NCI-H2227 (cell line): ENCODE measurements around the gene STARD3NL.
"Not testable (repeated sequence)": the region's sequence is repeated elsewhere in the genome, so short reads cannot be mapped to it uniquely, and the experiment has no call there.

Source experiments
- DNase-seq: peaks from one replicate; lab custom pipeline; 2025; ENCODE audit not compliant: unreplicated experiment; lab: John Stamatoyannopoulos, UW

STARD3NL gene

GRCh38 chr7:38178004-38178694 lies at the start of gene STARD3NL:
Gene STARD3NL (plus strand): TSS chr7:38178245. CDS start chr7:38207505, 29,260 bp downstream.
- DNase-seq, result peak; percentile 99

- no peak for DNase-seq
Measured at GRCh38 chr7:38129162-38129561, 48.9 kb upstream of the STARD3NL start.

- no peak for DNase-seq
Measured at GRCh38 chr7:38129579-38129978, 48.5 kb upstream of the STARD3NL start.

DNA sequence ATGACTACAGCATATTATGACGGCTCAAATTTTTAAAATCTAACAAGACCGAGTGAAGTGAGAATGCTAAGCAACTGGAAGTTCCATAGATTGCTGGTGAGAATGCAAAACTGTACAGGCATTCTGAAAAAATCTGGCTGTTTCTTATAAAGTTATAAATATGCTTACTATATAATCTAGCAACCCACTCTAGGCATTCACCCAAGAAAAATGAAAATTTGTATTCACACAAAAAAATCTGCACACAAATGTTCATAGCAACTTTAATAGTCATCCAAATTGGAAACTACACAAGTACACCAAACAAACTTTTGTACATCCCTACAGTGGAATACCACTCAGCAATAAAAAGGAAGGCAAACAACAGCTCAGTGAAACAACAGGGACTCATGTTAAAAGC lies 39.9 kb upstream of the STARD3NL start:
- no peak for DNase-seq

DNA sequence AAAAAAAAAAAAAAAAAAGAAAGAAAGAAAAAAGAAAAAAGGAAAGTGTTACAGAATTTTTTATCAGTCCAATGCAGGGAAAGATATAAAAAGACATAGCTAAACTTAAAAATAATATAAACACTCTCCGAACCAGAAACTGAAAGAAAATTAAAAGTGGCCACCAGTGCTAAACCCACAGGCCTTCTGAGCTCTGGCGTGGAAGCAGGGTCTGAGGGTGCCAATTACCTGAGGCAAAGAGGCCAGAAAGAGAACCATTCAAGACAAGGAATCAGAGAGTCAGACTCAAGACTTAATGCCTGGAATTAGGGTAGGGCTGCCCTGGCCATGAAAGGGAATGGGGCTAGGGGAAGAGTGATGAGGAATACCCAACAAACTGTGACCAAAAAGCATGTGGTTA lies 36.9 kb upstream of the STARD3NL start:
- DNase-seq, result no peak

- DNase-seq, result no peak
Measured at GRCh38 chr7:38142736-38143135, 35.3 kb upstream of the STARD3NL start.

DNA sequence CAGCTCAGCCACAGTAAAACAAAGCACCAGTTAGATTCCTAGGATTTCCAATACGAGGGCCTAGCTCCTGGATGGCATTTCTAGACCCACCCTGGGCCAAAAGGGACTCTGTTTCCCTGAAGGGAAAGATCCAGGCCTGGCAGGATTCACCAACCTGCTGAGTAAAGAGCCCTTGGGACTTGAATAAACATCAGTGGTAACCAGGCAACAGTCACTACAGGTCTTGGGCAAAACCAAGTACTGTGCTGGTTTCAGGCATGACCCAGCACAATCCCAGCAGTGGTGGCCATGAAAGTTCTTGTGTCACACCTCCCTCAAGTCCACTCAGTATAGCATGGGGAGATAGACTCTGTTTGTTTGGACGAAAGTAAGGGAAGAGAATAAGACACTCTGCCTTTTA lies 31.0 kb upstream of the STARD3NL start:
- DNase-seq, result no peak

GRCh38 chr7:38151556-38151955 lies 26.5 kb upstream of the STARD3NL start:
- DNase-seq, result no peak

DNA sequence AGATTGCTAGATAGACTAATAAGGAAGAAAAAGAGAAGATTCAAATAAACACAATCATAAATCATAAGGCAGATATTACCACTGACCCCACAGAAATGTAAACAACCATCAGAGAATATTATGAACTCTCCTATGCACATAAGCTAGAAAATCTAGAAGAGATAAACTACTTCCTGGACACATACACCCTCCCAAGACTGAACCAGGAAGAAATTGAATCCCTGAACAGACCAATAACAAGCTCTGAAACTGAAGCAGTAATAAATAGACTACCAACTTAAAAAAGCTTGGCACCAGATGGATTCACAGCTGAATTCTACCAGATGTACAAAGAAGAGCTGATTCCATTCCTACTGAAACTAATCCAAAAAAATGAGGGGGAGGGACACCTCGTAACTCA lies 24.5 kb upstream of the STARD3NL start:
- DNase-seq, result no peak

DNA sequence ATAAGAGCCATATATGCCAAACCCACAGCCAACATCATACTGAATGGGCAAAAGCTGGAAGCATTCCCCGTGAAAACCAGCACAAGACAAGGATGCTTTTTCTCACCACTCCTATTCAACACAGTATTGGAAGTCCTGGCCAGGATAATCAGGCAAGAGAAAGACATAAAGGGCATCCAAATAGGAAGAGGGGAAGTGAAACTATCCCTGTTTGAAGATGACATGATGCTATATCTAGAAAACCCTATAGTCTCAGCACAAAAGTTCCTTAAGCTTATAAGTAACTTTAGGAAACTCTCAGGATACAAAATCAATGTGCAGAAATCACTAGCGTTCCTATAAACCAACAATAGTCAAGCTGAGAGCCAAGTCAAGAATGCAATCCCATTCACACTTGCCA lies 23.8 kb upstream of the STARD3NL start:
- no peak for DNase-seq

GRCh38 chr7:38160003-38160571 lies 18.0 kb upstream of the STARD3NL start:
- DNase-seq, result no peak

DNA sequence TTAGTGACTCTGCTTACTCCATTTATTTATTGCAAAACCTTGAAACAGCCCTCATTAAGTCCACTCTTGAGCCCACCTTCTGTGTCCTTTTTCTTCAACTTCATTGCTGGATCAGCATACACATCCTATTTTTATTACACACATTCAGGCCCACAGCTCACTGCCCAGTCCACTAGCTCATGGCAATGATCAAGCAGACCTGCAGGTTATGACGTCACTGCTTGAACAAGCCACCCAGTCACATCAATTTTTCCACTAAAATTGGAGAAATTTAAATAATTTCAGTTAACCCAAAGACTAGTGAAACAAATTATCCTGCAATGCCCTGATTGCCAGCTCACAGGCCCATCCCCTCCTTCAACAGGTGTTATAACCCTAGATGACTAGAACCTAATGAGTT lies 16.0 kb upstream of the STARD3NL start:
- no peak for DNase-seq

- DNase-seq, result no peak
Measured at GRCh38 chr7:38163671-38164070, 14.4 kb upstream of the STARD3NL start.

DNA sequence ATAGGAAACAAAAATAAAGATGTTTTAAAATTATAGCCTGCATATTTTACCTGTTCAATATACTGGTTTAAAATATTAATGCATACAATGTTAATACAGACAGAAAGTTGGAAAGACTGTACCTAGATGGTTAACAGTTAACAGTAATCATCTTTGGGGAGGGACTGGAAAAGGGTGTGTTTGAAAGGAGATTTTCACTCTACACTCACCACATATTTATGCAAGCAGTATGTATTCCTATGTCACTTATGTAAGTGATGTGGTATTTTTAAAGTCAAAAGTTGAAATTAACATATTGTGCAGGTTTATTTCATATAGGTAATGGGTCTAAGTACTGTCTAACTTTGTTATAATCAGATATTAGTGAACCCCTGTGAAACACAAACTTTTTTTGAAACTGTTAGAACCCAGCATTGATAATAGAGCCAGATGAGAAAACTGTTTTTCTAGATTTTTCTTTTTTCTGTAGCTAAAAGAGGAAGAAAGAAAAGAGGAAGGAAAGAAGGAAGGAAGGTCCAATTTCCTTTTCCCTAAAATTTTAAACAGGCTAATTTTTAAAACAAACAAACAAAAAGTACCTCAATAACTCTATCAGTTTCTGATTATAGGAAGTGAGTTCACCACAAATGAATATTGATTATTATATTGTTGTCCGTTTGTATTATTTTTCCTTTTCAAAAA lies 9.0 kb upstream of the STARD3NL start:
- DNase-seq, result no peak

DNA sequence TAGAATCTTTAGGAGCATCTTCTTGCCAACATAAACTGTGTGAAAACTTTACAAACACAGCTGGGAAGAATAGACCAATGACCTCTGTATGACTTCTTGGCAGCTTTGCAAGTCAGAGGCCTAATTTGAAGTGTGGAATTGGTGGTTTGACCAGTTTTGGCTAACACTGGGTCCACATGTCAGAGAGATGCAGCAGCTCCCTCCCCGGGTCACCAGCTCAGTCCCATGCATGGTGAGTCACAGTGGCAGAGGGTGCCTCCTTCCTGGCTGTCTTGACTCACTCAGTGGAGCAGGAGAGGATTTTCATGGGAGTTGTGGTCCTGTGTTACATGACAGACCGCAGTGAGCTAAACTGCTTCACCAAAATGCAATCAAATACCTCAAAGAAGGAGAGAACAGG lies 8.2 kb upstream of the STARD3NL start:
- no peak for DNase-seq

DNA sequence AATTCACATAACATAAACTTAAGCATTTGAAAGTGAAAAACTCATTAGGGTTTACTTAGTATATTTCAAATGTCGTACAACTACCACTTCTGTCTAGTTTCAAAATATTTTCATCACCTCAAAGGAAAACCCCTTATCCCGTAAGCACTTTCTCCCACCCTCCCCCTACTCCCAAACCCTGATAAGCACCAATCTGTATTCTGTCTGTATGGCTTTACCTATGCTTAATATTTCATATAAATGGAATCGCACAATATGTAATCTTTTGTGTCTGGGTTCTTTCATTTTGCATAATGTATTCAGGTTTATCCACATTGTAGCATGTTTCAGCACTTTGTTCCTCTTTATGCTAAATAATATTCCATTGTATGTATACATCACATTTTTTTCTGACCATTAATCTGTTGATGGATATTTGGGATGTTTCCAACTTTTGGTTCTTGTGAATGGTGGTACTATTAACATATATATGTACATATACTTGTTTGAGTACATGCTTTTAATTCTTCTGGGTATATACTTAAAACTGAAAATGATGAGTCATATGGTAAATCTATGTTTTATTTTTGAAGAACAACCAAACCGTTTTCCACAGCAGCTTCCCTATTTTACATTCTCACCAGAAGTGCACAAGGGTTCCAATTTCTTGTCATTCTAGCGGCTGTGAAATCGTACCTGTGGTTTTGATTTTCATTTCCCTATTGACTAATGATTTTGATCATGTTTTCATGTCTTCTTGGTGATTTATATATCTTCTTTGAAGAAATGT lies 6.2 kb upstream of the STARD3NL start:
- DNase-seq, result no peak

GRCh38 chr7:38175547-38175946 lies 2.5 kb upstream of the STARD3NL start:
- DNase-seq, result not testable (repeated sequence)

DNA sequence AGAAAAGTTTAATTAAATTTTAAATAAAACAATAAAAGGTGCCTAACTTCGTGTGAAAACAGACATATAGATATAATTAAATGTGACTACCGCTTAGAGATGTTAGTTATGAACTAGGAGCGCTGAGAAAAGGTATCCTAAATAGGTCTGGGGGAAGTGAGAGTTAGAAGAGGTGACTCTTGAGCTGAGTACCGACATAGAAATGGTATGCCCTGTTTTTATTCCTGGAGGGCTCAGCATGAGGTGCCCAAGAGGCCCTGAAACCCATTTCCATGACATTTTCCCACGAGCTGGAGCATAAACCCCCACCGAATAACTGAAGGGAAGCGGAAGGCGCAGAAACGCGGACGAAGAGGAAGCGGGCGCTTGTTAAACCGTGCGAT lies 433 bp upstream of the STARD3NL start:
- DNase-seq, result no peak

- DNase-seq, result no peak
Measured at GRCh38 chr7:38178695-38179344, 775 bp downstream of the STARD3NL start.

- DNase-seq, result no peak
Measured at GRCh38 chr7:38179776-38180226, 1.8 kb downstream of the STARD3NL start.

DNA sequence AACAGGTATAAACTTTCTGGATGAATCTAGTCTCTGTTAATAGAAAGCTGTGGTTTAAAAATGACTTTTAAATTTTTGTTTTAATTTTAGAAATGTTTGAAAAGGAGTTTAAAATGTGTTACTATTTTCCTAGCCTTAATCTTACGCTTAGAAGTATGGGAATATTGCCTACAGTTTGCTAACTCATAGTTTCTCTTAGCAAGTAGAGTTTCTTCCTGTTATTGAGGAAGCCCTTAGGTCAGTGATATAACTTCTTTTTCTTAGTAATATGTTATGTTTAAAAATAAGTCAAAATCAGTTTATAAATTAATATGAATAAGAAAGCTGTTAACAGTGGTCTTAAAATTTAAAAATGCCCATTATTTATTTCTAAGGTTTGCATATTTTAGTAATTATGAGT lies 3.1 kb downstream of the STARD3NL start:
- DNase-seq, result no peak
